D721Med (cell line): Measurements from ENCODE around the gene CD163.

Experiments
- DNase-seq: peaks from one replicate; pipeline ENCODE4 v3.0.0; 2011; ENCODE audit warnings: low spot score; ENCODE audit not compliant: insufficient read length
- FAIRE-seq: peaks from 2 replicates; lab custom pipeline; 2011; peaks lifted over from hg19 to GRCh38; lab: Jason Lieb, UNC
- CTCF ChIP-seq: IDR thresholded peaks from 2 replicates; pipeline ENCODE4 v1.5.1; 2012; ENCODE audit warnings: mild to moderate bottlenecking, control low read depth; ENCODE audit not compliant: insufficient read depth; ENCODE audit errors: missing control alignments

Gene CD163

DNA sequence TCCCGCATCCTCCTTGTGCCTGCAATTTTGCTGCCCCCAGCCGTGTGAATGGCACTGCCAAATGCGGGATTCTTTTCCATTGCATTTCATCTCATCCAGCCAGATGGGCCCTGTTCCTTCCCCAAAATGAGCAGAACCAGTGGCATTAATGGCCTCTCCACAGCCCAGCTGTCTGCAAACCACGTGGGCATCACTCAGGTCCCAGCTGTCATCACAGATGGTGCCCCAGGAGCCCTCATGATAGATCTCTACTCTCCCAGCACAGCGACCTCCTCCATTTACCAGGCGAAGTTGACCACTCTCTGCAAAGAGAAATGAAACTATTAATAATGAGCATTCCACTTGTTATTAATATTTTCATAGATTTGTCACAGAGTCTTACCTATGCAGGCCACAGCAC, 17.1 kb downstream of the CD163 start:
- no peak for DNase-seq
- TF ChIP-seq CTCF = no peak
- no peak for FAIRE-seq

- FAIRE-seq = no peak
- DNase-seq = no peak
- no peak for TF ChIP-seq CTCF
Observed at GRCh38 chr12:7485095-7485494, 18.5 kb downstream of the CD163 start.

- DNase-seq = no peak
- no peak for FAIRE-seq
- TF ChIP-seq CTCF = no peak
Observed at GRCh38 chr12:7483343-7483742, 20.2 kb downstream of the CD163 start.

GRCh38 chr12:7479771-7480170, 23.8 kb downstream of the CD163 start:
- no peak for DNase-seq
- no peak for TF ChIP-seq CTCF
- no peak for FAIRE-seq

DNA sequence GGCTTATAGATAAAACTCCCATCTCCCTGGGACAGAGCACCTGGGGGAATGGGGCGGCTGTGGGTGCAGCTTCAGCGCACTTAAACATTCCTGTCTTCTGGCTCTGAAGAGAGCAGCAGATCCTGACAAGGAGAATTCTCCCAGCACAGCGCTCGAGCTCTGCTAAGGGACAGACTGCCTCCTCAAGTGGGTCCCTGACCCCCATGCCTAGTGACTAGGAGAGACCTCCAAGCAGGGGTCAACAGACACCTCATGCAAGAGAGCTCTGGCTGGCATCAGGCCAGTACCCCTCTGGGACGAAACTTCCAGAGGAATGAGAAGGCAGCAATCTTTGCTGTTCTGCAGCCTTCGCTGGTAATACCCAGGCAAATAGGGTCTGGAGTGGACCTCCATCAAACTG, 31.5 kb downstream of the CD163 start:
- no peak for FAIRE-seq
- TF ChIP-seq CTCF = no peak
- DNase-seq = no peak

DNA sequence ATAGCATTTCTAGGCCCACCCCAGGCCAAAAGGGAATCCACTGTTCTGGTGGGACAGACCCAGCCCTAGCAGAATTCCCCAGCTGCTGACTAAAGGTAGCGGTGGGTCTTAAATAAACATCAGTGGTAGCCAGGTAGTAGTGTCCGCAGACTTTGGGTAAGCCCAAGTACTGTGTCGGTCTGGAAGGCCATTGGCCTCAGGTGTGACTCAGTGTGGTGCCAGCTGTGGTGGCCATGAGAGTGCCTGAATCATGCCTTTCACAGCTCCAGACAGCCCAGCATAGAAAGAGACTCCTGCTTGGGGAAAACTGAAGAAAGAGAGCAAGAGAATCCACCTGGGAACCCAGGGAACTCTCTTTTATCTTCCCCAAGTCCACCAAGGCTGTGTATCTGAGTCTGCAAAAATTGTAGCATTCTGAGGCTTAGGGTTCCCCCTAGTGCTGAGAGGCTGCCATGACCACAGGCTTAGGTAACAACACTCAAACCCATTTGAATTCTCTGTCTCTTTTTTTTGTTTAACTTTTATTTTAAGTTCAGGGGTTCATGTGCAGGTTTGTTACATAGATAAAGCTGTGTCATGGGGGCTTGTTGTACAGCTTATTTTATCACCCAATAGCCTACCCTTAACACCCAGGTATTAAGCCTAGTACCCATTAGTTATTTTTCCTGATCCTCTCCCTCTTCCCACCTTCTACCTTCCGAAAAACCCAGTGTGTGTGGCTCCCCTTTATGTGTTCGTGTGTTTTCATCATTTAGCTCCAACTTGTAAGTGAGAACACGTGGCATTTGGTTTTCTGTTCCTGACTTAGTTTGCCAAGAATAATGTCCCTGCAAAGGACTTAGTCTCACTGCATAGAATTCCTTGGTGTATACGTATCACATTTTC, 43.0 kb downstream of the CD163 start:
- FAIRE-seq (peak; percentile 16), DNase-seq (peak; percentile 23)
- TF ChIP-seq CTCF = peak; percentile 72

GRCh38 chr12:7459973-7460372, 43.6 kb downstream of the CD163 start:
- no peak for TF ChIP-seq CTCF
- FAIRE-seq (no peak), DNase-seq (no peak)
